ENCODE data around the gene CLDN18.

The CLDN18 gene

GRCh38 chr3:138065949-138066348 lies 56.0 kb downstream of the CLDN18 start:
- DNase-seq = no peak

GRCh38 chr3:138066383-138066782 lies 56.4 kb downstream of the CLDN18 start:
- no peak for DNase-seq

GRCh38 chr3:138066972-138067371 lies 57.0 kb downstream of the CLDN18 start:
- no peak for DNase-seq

- DNase-seq = no peak
Observed at GRCh38 chr3:138068046-138068445, 58.1 kb downstream of the CLDN18 start.

- peak; percentile 55 to 74 for DNase-seq
Observed at GRCh38 chr3:138068579-138069174, 58.7 kb downstream of the CLDN18 start.

GRCh38 chr3:138070006-138070405 lies 60.0 kb downstream of the CLDN18 start:
- no peak for DNase-seq

- no peak for DNase-seq
Observed at GRCh38 chr3:138072796-138073195, 62.8 kb downstream of the CLDN18 start.

- DNase-seq = no peak
Observed at GRCh38 chr3:138078096-138078495, 68.1 kb downstream of the CLDN18 start.

GRCh38 chr3:138078901-138079344 lies 69.0 kb downstream of the CLDN18 start:
- DNase-seq = no peak

- no peak for DNase-seq
Observed at GRCh38 chr3:138079901-138080300, 69.9 kb downstream of the CLDN18 start.

- DNase-seq = no peak
Observed at GRCh38 chr3:138081371-138082084, 71.6 kb downstream of the CLDN18 start.

GRCh38 chr3:138082085-138082991 lies 72.4 kb downstream of the CLDN18 start:
- no peak for DNase-seq

GRCh38 chr3:138082992-138083386 lies 73.0 kb downstream of the CLDN18 start:
- no peak for DNase-seq

Data from hippocampal formation (tissue), 2 donors.